GM06990 (cell line): ENCODE results near the gene TMEM123.

Experiments
- DNase-seq: peaks from one replicate; pipeline ENCODE4 v3.0.0-alpha.2; 2011; ENCODE audit not compliant: insufficient read length; ENCODE audit errors: extremely low read depth
- H3K27me3 ChIP-seq: replicated peaks from 2 replicates; pipeline ENCODE4 v1.6.0; 2011; ENCODE audit warnings: low read length; ENCODE audit not compliant: control insufficient read depth, insufficient read depth
- H3K36me3 ChIP-seq: 2 replicates; pipeline ENCODE4 v1.5.1; 2011; ENCODE audit warnings: low read length; ENCODE audit not compliant: control insufficient read depth, insufficient read depth
- H3K4me3 ChIP-seq: replicated peaks from 2 replicates; pipeline ENCODE4 v1.5.1; 2011; ENCODE audit warnings: low read depth, mild to moderate bottlenecking, control low read depth, low read length
- CTCF ChIP-seq: IDR thresholded peaks from 2 replicates; pipeline ENCODE4 v1.5.1; 2011; ENCODE audit warnings: low read length, control low read depth, mild to moderate bottlenecking, inconsistent platforms; ENCODE audit not compliant: insufficient read depth, poor library complexity, severe bottlenecking

Gene TMEM123

GRCh38 chr11:102419181-102419580 is 33.4 kb downstream of the TMEM123 start:
- no peak overlapping the region for H3K4me3 ChIP-seq
- no peak for DNase-seq
- H3K36me3 ChIP-seq = no peaks in the 10 kb centered on the region
- TF ChIP-seq CTCF = no peak
- no peaks in the 10 kb centered on the region for H3K27me3 ChIP-seq

GRCh38 chr11:102416976-102417375 is 35.6 kb downstream of the TMEM123 start:
- Histone ChIP-seq H3K4me3 (no peak overlapping the region), H3K36me3 (no peaks in the 10 kb centered on the region)
- no peak for TF ChIP-seq CTCF

GRCh38 chr11:102415304-102415916 is 37.2 kb downstream of the TMEM123 start:
- Histone ChIP-seq H3K4me3 (no peak overlapping the region), H3K36me3 (0 out of 2 replicates have a peak, but pooled peaks cover under 1% of the 10 kb centered on the region), H3K27me3 (no peaks in the 10 kb centered on the region)
- no peak for TF ChIP-seq CTCF
- DNase-seq = no peak

More at GRCh38 chr11:102416976-102417375, 35.6 kb downstream of the TMEM123 start:
- no peak for DNase-seq
- H3K27me3 ChIP-seq = no peaks in the 10 kb centered on the region

GRCh38 chr11:102414559-102414958 is 38.0 kb downstream of the TMEM123 start:
- TF ChIP-seq CTCF = no peak
- no peak overlapping the region for H3K4me3 ChIP-seq
- no peak for DNase-seq
- H3K27me3 ChIP-seq = no peaks in the 10 kb centered on the region
- peaks cover 3% of the 10 kb centered on the region for H3K36me3 ChIP-seq

GRCh38 chr11:102413497-102413896 is 39.1 kb downstream of the TMEM123 start:
- no peak for TF ChIP-seq CTCF
- DNase-seq = no peak
- Histone ChIP-seq H3K27me3 (no peaks in the 10 kb centered on the region), H3K4me3 (no peak overlapping the region), H3K36me3 (peaks cover 3% of the 10 kb centered on the region)

GRCh38 chr11:102411142-102411541 is 41.4 kb downstream of the TMEM123 start:
- no peak for TF ChIP-seq CTCF
- Histone ChIP-seq H3K4me3 (no peak overlapping the region), H3K27me3 (no peaks in the 10 kb centered on the region), H3K36me3 (peaks cover 5% of the 10 kb centered on the region)
- DNase-seq = no peak
